ENCODE data around the gene SLC7A4. TPM values are rescaled to one million over a fixed set of nuclear protein-coding genes. Genes with fewer than 3 reads are reported as not detected.
"Not testable (repeated sequence)": the region's sequence is repeated elsewhere in the genome, so short reads cannot be mapped to it uniquely, and the experiment has no call there.

Gene SLC7A4
- total and polyA plus RNA-seq, 7 donors, result 0.08 to 0.87 (median 0.10) TPM; not detected in 4

DNA sequence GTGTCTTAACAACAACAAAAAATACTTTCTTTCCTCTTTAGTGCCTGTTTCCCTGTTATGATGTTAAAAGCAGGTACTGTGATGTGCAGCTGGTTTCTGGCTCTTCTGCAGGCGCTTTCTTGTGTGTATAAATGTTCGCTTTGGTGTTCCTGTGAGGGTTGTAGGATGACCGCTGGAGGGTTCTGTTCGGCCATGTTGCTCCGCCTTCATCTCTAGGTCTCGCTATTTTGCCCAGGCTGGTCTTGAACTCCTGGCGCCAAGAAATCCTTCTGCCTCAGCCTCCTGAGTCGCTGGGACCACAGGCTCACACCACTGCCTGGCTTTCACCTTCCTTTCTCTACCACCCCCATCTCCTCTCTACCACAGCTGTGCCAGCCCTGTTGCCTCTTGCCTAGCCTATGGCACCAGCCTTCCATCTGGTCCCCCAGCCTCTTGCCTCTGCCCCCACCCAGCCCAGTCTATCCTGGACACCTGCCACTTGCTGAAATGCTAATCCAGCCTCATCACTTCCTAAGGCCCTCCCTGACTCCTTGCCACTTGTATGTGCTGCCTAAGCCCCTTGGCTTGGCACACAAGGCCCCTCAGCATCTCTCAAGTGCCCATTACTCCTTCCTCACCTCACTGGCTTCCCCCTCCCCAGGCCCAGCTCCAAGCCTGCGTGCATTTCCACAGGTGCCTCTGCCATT lies 18.9 kb upstream of the SLC7A4 start:
- TF ChIP-seq, protein P1, sequence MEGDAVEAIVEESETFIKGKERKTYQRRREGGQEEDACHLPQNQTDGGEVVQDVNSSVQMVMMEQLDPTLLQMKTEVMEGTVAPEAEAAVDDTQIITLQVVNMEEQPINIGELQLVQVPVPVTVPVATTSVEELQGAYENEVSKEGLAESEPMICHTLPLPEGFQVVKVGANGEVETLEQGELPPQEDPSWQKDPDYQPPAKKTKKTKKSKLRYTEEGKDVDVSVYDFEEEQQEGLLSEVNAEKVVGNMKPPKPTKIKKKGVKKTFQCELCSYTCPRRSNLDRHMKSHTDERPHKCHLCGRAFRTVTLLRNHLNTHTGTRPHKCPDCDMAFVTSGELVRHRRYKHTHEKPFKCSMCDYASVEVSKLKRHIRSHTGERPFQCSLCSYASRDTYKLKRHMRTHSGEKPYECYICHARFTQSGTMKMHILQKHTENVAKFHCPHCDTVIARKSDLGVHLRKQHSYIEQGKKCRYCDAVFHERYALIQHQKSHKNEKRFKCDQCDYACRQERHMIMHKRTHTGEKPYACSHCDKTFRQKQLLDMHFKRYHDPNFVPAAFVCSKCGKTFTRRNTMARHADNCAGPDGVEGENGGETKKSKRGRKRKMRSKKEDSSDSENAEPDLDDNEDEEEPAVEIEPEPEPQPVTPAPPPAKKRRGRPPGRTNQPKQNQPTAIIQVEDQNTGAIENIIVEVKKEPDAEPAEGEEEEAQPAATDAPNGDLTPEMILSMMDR (IDR thresholded peaks at IDR 0.05), result no peak
- 79 to 90% (median 84%) methylated on average over 9 of the region's 9 CpGs for WGBS, 3 donors
- no peaks in the 10 kb centered on the region for H3K27me3 ChIP-seq (ENCODE audit: insufficient read depth in 3 of 3, low read length in 2 of 3)
- H3K27ac ChIP-seq, result no peak overlapping the region
- ATAC-seq (no peak), DNase-seq (no peak)
- H3K9me3 ChIP-seq, result no peaks in the 10 kb centered on the region
- no peaks in the 10 kb centered on the region for H3K36me3 ChIP-seq (ENCODE audit: insufficient read depth in 1 of 2, low read depth in 1 of 2)
- no peaks in the 10 kb centered on the region for H3K4me1 ChIP-seq
- H3K4me3 ChIP-seq, result no peak overlapping the region
- intact Hi-C loops (cut with DNase I), result loop anchor here in 1 of 2 donors (5.0 kb wide), 1 partner anchor 39 kb away; no protein-coding TSS in a partner anchor

DNA sequence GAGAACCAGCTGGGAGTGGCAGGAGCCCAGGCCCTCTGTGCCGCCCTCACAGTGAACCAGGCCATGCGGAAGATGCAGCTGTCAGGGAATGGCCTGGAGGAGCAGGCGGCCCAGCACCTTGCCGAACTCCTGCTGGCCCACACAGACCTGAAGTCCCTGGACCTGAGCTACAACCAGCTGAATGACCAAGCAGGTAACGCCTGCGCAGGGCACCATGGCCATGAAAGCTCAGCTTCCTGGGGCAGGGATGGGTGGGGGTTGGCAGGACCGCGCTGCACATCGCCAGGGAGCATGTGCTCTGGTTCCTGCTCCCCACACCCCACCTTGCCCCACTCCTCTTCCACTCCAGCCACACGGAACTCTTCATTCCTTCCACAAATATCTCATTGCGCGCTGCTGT lies 16.6 kb upstream of the SLC7A4 start:
- H3K27ac ChIP-seq; H3K27me3 ChIP-seq (ENCODE audit: insufficient read depth in 3 of 3, low read length in 2 of 3); H3K9me3 ChIP-seq; H3K4me3 ChIP-seq; intact Hi-C loops (cut with DNase I); H3K36me3 ChIP-seq (ENCODE audit: insufficient read depth in 1 of 2, low read depth in 1 of 2); DNase-seq; ATAC-seq: not testable (repeated sequence)
- H3K4me1 ChIP-seq, result peaks cover 12% of the 10 kb centered on the region
- WGBS, 3 donors, result 93 to 95% (median 95%) methylated on average over 2 to 7 of the region's 12 CpGs

DNA sequence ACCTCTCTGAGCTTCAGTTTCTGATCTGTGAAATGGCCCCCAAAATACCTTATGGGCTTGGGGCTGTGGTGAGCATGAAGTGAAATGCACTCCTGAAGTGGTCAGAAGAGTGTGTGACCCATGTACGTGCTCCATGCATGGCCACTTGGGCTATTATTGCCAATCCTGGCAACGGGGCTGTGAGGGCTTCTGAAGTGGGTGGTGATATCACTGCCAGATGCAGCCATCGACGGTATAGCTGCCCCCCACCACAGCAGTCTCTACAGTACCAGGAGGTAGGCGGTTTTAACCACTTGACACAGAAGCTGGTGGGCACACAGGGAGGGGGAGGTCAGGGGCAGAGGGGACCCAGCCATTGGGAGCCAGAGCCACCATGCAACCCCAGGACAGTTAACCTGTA lies 16.1 kb upstream of the SLC7A4 start:
- WGBS, 3 donors, result 77 to 80% (median 78%) methylated on average over 5 of the region's 5 CpGs
- H3K9me3 ChIP-seq; H3K27me3 ChIP-seq (ENCODE audit: insufficient read depth in 3 of 3, low read length in 2 of 3); H3K4me3 ChIP-seq; ATAC-seq; intact Hi-C loops (cut with DNase I); DNase-seq; H3K27ac ChIP-seq; H3K36me3 ChIP-seq (ENCODE audit: insufficient read depth in 1 of 2, low read depth in 1 of 2): not testable (repeated sequence)
- peaks cover 12% of the 10 kb centered on the region for H3K4me1 ChIP-seq

DNA sequence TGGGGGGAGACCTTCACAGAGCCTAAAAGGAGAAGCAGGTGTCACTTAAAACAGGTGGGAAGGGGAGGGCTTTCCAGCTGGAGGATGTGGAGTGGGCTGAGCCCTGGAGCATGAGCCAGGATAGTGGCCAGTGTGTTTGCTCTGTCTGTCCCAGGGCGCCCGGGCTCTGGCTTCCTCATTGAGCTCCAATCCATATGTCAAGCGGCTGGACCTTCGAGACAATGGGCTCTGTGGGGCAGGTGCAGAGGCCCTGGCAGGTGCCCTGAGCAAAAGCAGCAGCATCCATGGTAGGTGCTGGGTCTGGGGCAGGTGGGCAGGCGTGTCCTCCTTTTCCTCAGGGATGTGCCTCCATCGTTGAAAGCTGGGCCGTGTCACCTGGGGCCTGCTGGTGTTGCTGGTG lies 15.4 kb upstream of the SLC7A4 start:
- Histone ChIP-seq H3K9me3 (no peaks in the 10 kb centered on the region), H3K4me1 (peaks cover 12% of the 10 kb centered on the region), H3K27ac (no peak overlapping the region), H3K4me3 (no peak overlapping the region), H3K36me3 (ENCODE audit: insufficient read depth in 1 of 2, low read depth in 1 of 2) (no peaks in the 10 kb centered on the region), H3K27me3 (ENCODE audit: insufficient read depth in 3 of 3, low read length in 2 of 3) (no peaks in the 10 kb centered on the region)
- TF ChIP-seq, protein P1 (IDR thresholded peaks at IDR 0.05), result no peak
- WGBS, 3 donors, result 74 to 79% (median 76%) methylated on average over 7 of the region's 7 CpGs
- ATAC-seq, result no peak
- intact Hi-C loops (cut with DNase I), result no loop called here
- DNase-seq, result no peak

DNA sequence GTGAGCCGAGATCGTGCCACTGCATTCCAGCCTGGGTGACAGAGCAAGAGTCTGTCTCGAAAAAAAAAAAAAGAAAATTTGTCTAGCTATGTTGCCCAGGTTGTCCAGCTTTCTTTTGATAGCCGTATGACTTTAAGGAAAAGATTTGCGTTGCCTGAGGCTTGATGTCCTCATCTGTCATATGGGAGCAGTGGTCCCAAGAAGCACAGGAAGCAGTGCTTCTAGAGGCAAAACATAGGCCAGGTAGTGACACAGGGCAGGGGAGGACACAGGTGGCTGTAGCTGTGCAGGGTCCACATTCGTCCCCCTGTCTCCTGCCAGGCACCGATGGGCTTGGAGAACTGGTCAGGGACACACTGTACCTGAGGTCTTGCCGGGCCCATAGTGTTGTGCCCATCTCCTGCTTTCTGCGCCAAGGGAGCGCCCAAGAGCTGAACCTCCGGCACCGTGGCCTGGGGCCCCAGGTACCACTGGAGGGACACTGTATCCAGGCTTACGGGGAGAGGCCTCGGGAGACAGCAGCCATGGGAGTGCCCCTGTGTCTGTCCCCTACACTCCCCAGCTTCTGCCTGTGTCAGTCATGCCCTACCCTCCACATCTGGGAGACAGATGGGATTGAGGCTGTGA lies 14.8 kb upstream of the SLC7A4 start:
- TF ChIP-seq, protein P1 (IDR thresholded peaks at IDR 0.05), result no peak
- Histone ChIP-seq H3K27ac (no peak overlapping the region), H3K4me1 (peaks cover 12% of the 10 kb centered on the region), H3K4me3 (no peak overlapping the region), H3K27me3 (ENCODE audit: insufficient read depth in 3 of 3, low read length in 2 of 3) (no peaks in the 10 kb centered on the region), H3K9me3 (no peaks in the 10 kb centered on the region), H3K36me3 (ENCODE audit: insufficient read depth in 1 of 2, low read depth in 1 of 2) (peaks cover 0 to under 1% of the 10 kb centered on the region in 2 donors)
- DNase-seq (no peak), ATAC-seq (no peak)
- 87 to 89% (median 87%) methylated on average over 14 of the region's 14 CpGs for WGBS, 3 donors
- intact Hi-C loops (cut with DNase I), result no loop called here

Measured in psoas muscle (tissue), 8 donors.